ENCODE results near the gene GALNT10. TPM values are rescaled to one million over a fixed set of nuclear protein-coding genes. Genes with fewer than 3 reads are reported as not detected.

The GALNT10 gene
- total RNA-seq, 1 donor from 2014 or later: 96.1 TPM

GRCh38 chr5:154215571-154216325 is 25.2 kb downstream of the GALNT10 start:
- peaks cover 67% of the 10 kb centered on the region for H3K4me1 Mint-ChIP-seq (ENCODE audit: low read depth, unreplicated experiment)
- peaks cover 71% of the 10 kb centered on the region for H3K79me2 ChIP-seq (ENCODE audit: insufficient read depth, low read length)
- TF ChIP-seq, protein P1, sequence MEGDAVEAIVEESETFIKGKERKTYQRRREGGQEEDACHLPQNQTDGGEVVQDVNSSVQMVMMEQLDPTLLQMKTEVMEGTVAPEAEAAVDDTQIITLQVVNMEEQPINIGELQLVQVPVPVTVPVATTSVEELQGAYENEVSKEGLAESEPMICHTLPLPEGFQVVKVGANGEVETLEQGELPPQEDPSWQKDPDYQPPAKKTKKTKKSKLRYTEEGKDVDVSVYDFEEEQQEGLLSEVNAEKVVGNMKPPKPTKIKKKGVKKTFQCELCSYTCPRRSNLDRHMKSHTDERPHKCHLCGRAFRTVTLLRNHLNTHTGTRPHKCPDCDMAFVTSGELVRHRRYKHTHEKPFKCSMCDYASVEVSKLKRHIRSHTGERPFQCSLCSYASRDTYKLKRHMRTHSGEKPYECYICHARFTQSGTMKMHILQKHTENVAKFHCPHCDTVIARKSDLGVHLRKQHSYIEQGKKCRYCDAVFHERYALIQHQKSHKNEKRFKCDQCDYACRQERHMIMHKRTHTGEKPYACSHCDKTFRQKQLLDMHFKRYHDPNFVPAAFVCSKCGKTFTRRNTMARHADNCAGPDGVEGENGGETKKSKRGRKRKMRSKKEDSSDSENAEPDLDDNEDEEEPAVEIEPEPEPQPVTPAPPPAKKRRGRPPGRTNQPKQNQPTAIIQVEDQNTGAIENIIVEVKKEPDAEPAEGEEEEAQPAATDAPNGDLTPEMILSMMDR (IDR thresholded peaks at IDR 0.05; ENCODE audit: insufficient read depth, low read depth, low read length): no peak
- TF ChIP-seq EZH2 (IDR thresholded peaks at IDR 0.05; ENCODE audit: insufficient read depth, low read length): no peak

GRCh38 chr5:154217462-154217861 is 26.9 kb downstream of the GALNT10 start:
- Mint-ChIP-seq H3K27me3 (ENCODE audit: low read depth, unreplicated experiment) (no peaks in the 10 kb centered on the region), H3K9me3 (ENCODE audit: unreplicated experiment) (no peaks in the 10 kb centered on the region), H3K4me1 (ENCODE audit: low read depth, unreplicated experiment) (peaks cover 73% of the 10 kb centered on the region), H3K36me3 (ENCODE audit: low read depth, unreplicated experiment) (peaks cover 12% of the 10 kb centered on the region), H3K27ac (ENCODE audit: unreplicated experiment) (no peak overlapping the region), H3K4me3 (ENCODE audit: unreplicated experiment) (no peak overlapping the region)
- H3K79me2 ChIP-seq (ENCODE audit: insufficient read depth, low read length): peaks cover 57% of the 10 kb centered on the region
- no peak overlapping the region for H2AFZ ChIP-seq (ENCODE audit: low read depth, low read length)
- H3K36me3 ChIP-seq (ENCODE audit: insufficient read depth, low read length): peaks cover 11% of the 10 kb centered on the region
- peaks cover 42% of the 10 kb centered on the region for H3K4me1 ChIP-seq (ENCODE audit: insufficient read depth, low read length)
- no peaks in the 10 kb centered on the region for H3K9me3 ChIP-seq (ENCODE audit: insufficient read depth, low read depth, low read length)
- H4K20me1 ChIP-seq (ENCODE audit: insufficient read depth, low read length): no peaks in the 10 kb centered on the region
- FAIRE-seq (no peak), DNase-seq (ENCODE audit: low read depth) (no peak)
- H3K4me2 ChIP-seq (ENCODE audit: low read length): no peak overlapping the region
- no peaks in the 10 kb centered on the region for H3K27me3 ChIP-seq (ENCODE audit: insufficient read depth, low read length)
- TF ChIP-seq, protein P1 (IDR thresholded peaks at IDR 0.05; ENCODE audit: insufficient read depth, low read depth, low read length): no peak
- TF ChIP-seq EZH2 (IDR thresholded peaks at IDR 0.05; ENCODE audit: insufficient read depth, low read length): no peak
- no peak overlapping the region for H3K9ac ChIP-seq (ENCODE audit: low read length)
- no peak overlapping the region for H3K27ac ChIP-seq (ENCODE audit: low read depth, low read length)
- no peak overlapping the region for H3K4me3 ChIP-seq (ENCODE audit: insufficient read depth, low read depth, low read length)

More at GRCh38 chr5:154215571-154216325, 25.2 kb downstream of the GALNT10 start:
- Histone ChIP-seq H4K20me1 (ENCODE audit: insufficient read depth, low read length) (no peaks in the 10 kb centered on the region), H3K9me3 (ENCODE audit: insufficient read depth, low read depth, low read length) (no peaks in the 10 kb centered on the region), H3K4me3 (ENCODE audit: insufficient read depth, low read depth, low read length) (no peak overlapping the region), H3K4me2 (ENCODE audit: low read length) (no peak overlapping the region), H3K9ac (ENCODE audit: low read length) (no peak overlapping the region), H3K27me3 (ENCODE audit: insufficient read depth, low read length) (no peaks in the 10 kb centered on the region), H3K4me1 (ENCODE audit: insufficient read depth, low read length) (peaks cover 30% of the 10 kb centered on the region), H3K36me3 (ENCODE audit: insufficient read depth, low read length) (peaks cover 11% of the 10 kb centered on the region), H2AFZ (ENCODE audit: low read depth, low read length) (no peak overlapping the region), H3K27ac (ENCODE audit: low read depth, low read length) (no peak overlapping the region)
- Mint-ChIP-seq H3K4me3 (ENCODE audit: unreplicated experiment) (no peak overlapping the region), H3K36me3 (ENCODE audit: low read depth, unreplicated experiment) (peaks cover 15% of the 10 kb centered on the region), H3K9me3 (ENCODE audit: unreplicated experiment) (no peaks in the 10 kb centered on the region), H3K27ac (ENCODE audit: unreplicated experiment) (peak overlapping the region; percentile 56), H3K27me3 (ENCODE audit: low read depth, unreplicated experiment) (no peaks in the 10 kb centered on the region)
- no peak for FAIRE-seq
- no peak for DNase-seq (ENCODE audit: low read depth)

DNA sequence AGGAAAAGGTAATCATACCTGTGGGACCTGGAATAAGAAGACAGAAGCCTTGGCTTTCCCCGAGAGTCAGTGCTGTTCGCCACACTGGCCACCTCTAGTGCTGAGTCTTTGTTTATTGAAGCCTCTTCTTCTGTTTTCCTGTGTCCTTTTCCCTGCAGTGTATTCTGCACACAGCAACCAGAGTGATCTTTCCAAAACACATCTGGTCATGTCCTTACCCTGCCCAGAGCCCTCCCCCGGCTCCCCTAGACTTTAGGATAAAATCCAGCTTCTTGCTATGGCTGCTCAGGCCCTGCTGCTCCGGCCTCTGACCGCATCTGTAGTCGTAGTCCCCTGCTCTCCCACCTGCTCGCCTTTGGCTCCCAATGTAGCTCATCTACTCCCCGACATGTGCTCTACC is 28.3 kb downstream of the GALNT10 start:
- peaks cover 58% of the 10 kb centered on the region for H3K79me2 ChIP-seq (ENCODE audit: insufficient read depth, low read length)
- DNase-seq (ENCODE audit: low read depth) (no peak), FAIRE-seq (no peak)
- H3K4me3 ChIP-seq (ENCODE audit: insufficient read depth, low read depth, low read length): no peak overlapping the region
- peaks cover 46% of the 10 kb centered on the region for H3K4me1 ChIP-seq (ENCODE audit: insufficient read depth, low read length)
- Mint-ChIP-seq H3K4me1 (ENCODE audit: low read depth, unreplicated experiment) (peaks cover 71% of the 10 kb centered on the region), H3K27ac (ENCODE audit: unreplicated experiment) (no peak overlapping the region), H3K9me3 (ENCODE audit: unreplicated experiment) (no peaks in the 10 kb centered on the region), H3K27me3 (ENCODE audit: low read depth, unreplicated experiment) (no peaks in the 10 kb centered on the region), H3K36me3 (ENCODE audit: low read depth, unreplicated experiment) (peaks cover 8% of the 10 kb centered on the region), H3K4me3 (ENCODE audit: unreplicated experiment) (no peak overlapping the region)
- H3K9ac ChIP-seq (ENCODE audit: low read length): no peak overlapping the region
- H3K36me3 ChIP-seq (ENCODE audit: insufficient read depth, low read length): peaks cover 11% of the 10 kb centered on the region
- no peak for TF ChIP-seq EZH2 (IDR thresholded peaks at IDR 0.05; ENCODE audit: insufficient read depth, low read length)
- no peak overlapping the region for H3K27ac ChIP-seq (ENCODE audit: low read depth, low read length)
- no peak overlapping the region for H2AFZ ChIP-seq (ENCODE audit: low read depth, low read length)
- H4K20me1 ChIP-seq (ENCODE audit: insufficient read depth, low read length): no peaks in the 10 kb centered on the region
- no peaks in the 10 kb centered on the region for H3K27me3 ChIP-seq (ENCODE audit: insufficient read depth, low read length)
- H3K4me2 ChIP-seq (ENCODE audit: low read length): no peak overlapping the region
- no peaks in the 10 kb centered on the region for H3K9me3 ChIP-seq (ENCODE audit: insufficient read depth, low read depth, low read length)
